ENCODE measurements around the gene MLXIP. TPM values are rescaled to one million over a fixed set of nuclear protein-coding genes. Genes with fewer than 3 reads are reported as not detected.

MLXIP gene
- total and polyA plus RNA-seq, 2 of the 4 experiments (the other 2 are of a cell fraction) = 2.7 to 10.8 TPM

- TF ChIP-seq SMC3 (IDR thresholded peaks at IDR 0.05; ENCODE audit: low read depth, low read length) (peak; percentile 7; the same call in 1 of the 2 replicates), RAD21 (IDR thresholded peaks at IDR 0.05; ENCODE audit: low read length) (no peak), CEBPB (IDR thresholded peaks at IDR 0.05; ENCODE audit: low read depth, low read length) (peak; percentile 93)
These were observed 12.4 kb downstream of the MLXIP start (continued) for GRCh38 chr12:122090759-122091515.

GRCh38 chr12:122093098-122093883 lies 14.7 kb downstream of the MLXIP start:
- peaks cover 50% of the 10 kb centered on the region for H3K4me1 ChIP-seq (ENCODE audit: control insufficient read depth, insufficient read depth, low read length)
- H2AK5ac ChIP-seq (ENCODE audit: low read depth, low read length) = peak overlapping the region; percentile 99
- H3K9me3 ChIP-seq (ENCODE audit: control insufficient read depth, insufficient read depth, low read length) = no peaks in the 10 kb centered on the region
- H2BK15ac ChIP-seq (ENCODE audit: low read depth, low read length) = peak overlapping the region; percentile 75; the same call in 2 of the 3 replicates
- no TSS peak for BruUV-seq (replicated peaks)
- H3K14ac ChIP-seq (replicated peaks; ENCODE audit: low read depth, low read length) = peak overlapping the region; percentile 91
- H2BK120ac ChIP-seq (ENCODE audit: low read depth, low read length) = peak overlapping the region; percentile 65
- intact Hi-C loops (cut with micrococcal nuclease) (no loop called here), dilution Hi-C loops (cut with HindIII; ENCODE audit: low sequenced_read_pairs, unreplicated experiment) (no loop called here), in situ Hi-C loops (cut with MboI; ENCODE audit: low sequenced_read_pairs) (no loop called here)
- no peak overlapping the region for H3K4me2 ChIP-seq (ENCODE audit: low read depth, low read length)
- H3K36me3 ChIP-seq (ENCODE audit: control insufficient read depth, insufficient read depth, low read length) = peaks cover 6% of the 10 kb centered on the region; the same call in 1 of the 2 replicates
- H4K5ac ChIP-seq (ENCODE audit: low read depth, low read length) = peak overlapping the region; percentile 3
- H3K9me1 ChIP-seq (ENCODE audit: insufficient read depth, low read length) = peaks cover 59% of the 10 kb centered on the region
- H2AFZ ChIP-seq (replicated peaks; ENCODE audit: low read length, poor library complexity) = peak overlapping the region; percentile 37
- peak overlapping the region; percentile 80 for H3K4ac ChIP-seq (ENCODE audit: low read depth, low read length)
- no peak overlapping the region for H3K56ac ChIP-seq (ENCODE audit: extremely low read depth, insufficient read depth, low read length)
- peak overlapping the region; percentile 88 for H3K23ac ChIP-seq (ENCODE audit: low read depth, low read length)
- H2BK20ac ChIP-seq (ENCODE audit: low read depth, low read length) = peak overlapping the region; percentile 67
- POLR2A ChIA-PET (ENCODE audit: unreplicated experiment) = no interaction called here
- H2BK5ac ChIP-seq (ENCODE audit: low read depth, low read length, poor library complexity, severe bottlenecking) = peak overlapping the region; percentile 95
- ATAC-seq (ENCODE audit: low read depth) = no peak
- no peak overlapping the region for H3K9ac ChIP-seq (ENCODE audit: low read depth, low read length)
- peak overlapping the region; percentile 10; the same call in 1 of the 2 replicates for H3K27ac ChIP-seq (ENCODE audit: insufficient read depth, low read length)
- H2AK9ac ChIP-seq (replicated peaks; ENCODE audit: low read depth, low read length, poor library complexity) = peak overlapping the region; percentile 19
- no peak overlapping the region for H3K4me3 ChIP-seq (ENCODE audit: insufficient read depth, low read depth, low read length)
- H3K27me3 ChIP-seq (ENCODE audit: control insufficient read depth, insufficient read depth, low read length) = no peaks in the 10 kb centered on the region
- peaks cover 54 to 85% of the 10 kb centered on the region in 2 experiments for H3K79me1 ChIP-seq (ENCODE audit: low read depth in 1 of 2, low read length in 2 of 2)
- peak overlapping the region; percentile 21 to 69; a peak in 3 of 4 replicates for H4K8ac ChIP-seq (ENCODE audit: low read depth in 2 of 2, low read length in 2 of 2)
- H4K91ac ChIP-seq (ENCODE audit: insufficient read depth, low read depth, low read length) = peak overlapping the region; percentile 56; the same call in 1 of the 2 replicates
- 93% methylated on average over 8 of the region's 9 CpGs; no CpG with 5 or more reads in 1 of the 2 experiments for WGBS, 2 experiments (ENCODE audit: extremely low coverage in 2 of 2, insufficient read length in 1 of 2)
- CTCF ChIA-PET = no interaction called here
- H4K20me1 ChIP-seq (ENCODE audit: insufficient read depth, low read length) = peaks cover 68% of the 10 kb centered on the region
- peak overlapping the region; percentile 56 for H3K18ac ChIP-seq (ENCODE audit: low read depth, low read length)
- DNase-seq = no peak
- TF ChIP-seq ELK1 (IDR thresholded peaks at IDR 0.05; ENCODE audit: borderline replicate concordance, low read depth, low read length) (no peak), MAFK (IDR thresholded peaks at IDR 0.05; ENCODE audit: low read depth, low read length) (no peak), RFX5 (IDR thresholded peaks at IDR 0.05; ENCODE audit: low read depth, low read length) (no peak), CTCF (conservative IDR thresholded peaks at IDR 0.05; ENCODE audit: low read depth, low read length) (no peak), BHLHE40 (IDR thresholded peaks at IDR 0.05; ENCODE audit: low read depth, low read length) (no peak), USF2 (IDR thresholded peaks at IDR 0.05; ENCODE audit: low read depth, low read length) (no peak), RCOR1 (IDR thresholded peaks at IDR 0.05; ENCODE audit: insufficient replicate concordance, low read length) (no peak)

All from IMR-90 (cell line).